H1 (cell line): ENCODE results near the gene ST3GAL3. TPM values are rescaled to one million over a fixed set of nuclear protein-coding genes. Genes with fewer than 3 reads are reported as not detected.

Source experiments
- CTCF ChIA-PET: fragments of 300-600 bp; sonication (Branson Sonifier 250); formaldehyde crosslinking; loops from one replicate; lab custom pipeline; 2021; ENCODE audit not compliant: partially characterized antibody; lab: Charles Lee
- POLR2A ChIA-PET: fragments of 300-600 bp; sonication (Branson Sonifier 250); formaldehyde crosslinking; loops from one replicate; lab custom pipeline; 2021; ENCODE audit warnings: inconsistent platforms; ENCODE audit not compliant: partially characterized antibody; lab: Charles Lee
- DNase-seq, 2 experiments: peaks; one replicate each; pipeline versions ENCODE4 v3.0.0 to v3.0.0-alpha.2; 2010 to 2022; ENCODE audit warnings: low spot score in 2 of 2, low read depth in 1 of 2, mixed read lengths in 1 of 2
- FAIRE-seq: peaks from 2 replicates; lab custom pipeline; 2011; peaks lifted over from hg19 to GRCh38; lab: Jason Lieb, UNC
- H2AFZ ChIP-seq: 2 replicates; pipeline ENCODE4 v1.8.1; 2012; ENCODE audit warnings: low read length, inconsistent platforms
- H2AK5ac ChIP-seq: 2 replicates; pipeline ENCODE4 v1.6.1; 2013; ENCODE audit warnings: low read depth, low read length
- H2BK120ac ChIP-seq: replicated peaks from 2 replicates; pipeline ENCODE3; 2013; ENCODE audit warnings: low read depth, low read length, inconsistent platforms
- H2BK12ac ChIP-seq: 2 replicates; pipeline ENCODE4 v1.6.1; 2013; ENCODE audit warnings: low read depth, low read length
- H2BK15ac ChIP-seq: 2 replicates; pipeline ENCODE4 v1.6.1; 2013; ENCODE audit warnings: low read length
- H2BK20ac ChIP-seq: 2 replicates; pipeline ENCODE4 v1.6.1; 2013; ENCODE audit warnings: low read length
- H2BK5ac ChIP-seq: 2 replicates; pipeline ENCODE4 v1.6.1; 2013; ENCODE audit warnings: low read depth, low read length
- H3K14ac ChIP-seq: 2 replicates; pipeline ENCODE4 v1.6.1; 2013; ENCODE audit warnings: inconsistent platforms; ENCODE audit not compliant: insufficient read length
- H3K18ac ChIP-seq: 2 replicates; pipeline ENCODE4 v1.6.1; 2013; ENCODE audit warnings: low read length; ENCODE audit errors: extremely low read depth
- H3K23ac ChIP-seq: 2 replicates; pipeline ENCODE4 v1.6.1; 2013; ENCODE audit warnings: inconsistent platforms; ENCODE audit not compliant: insufficient read length
- H3K23me2 ChIP-seq: 2 replicates; pipeline ENCODE4 v1.6.1; 2013; ENCODE audit warnings: low read depth, low read length
- H3K27ac ChIP-seq: 2 replicates; pipeline ENCODE4 v1.6.1; 2011; ENCODE audit warnings: low read depth, low read length, inconsistent platforms
- H3K27me3 ChIP-seq, 4 experiments: replicated peaks in 1 of 4; 1 replicate in 1 of 4; 2 replicates in 3 of 4; pipeline versions ENCODE4 v1.6.1 to v1.8.1; 2011 to 2013; ENCODE audit warnings: low read length in 3 of 4, mild to moderate bottlenecking in 3 of 4, inconsistent platforms in 2 of 4, mixed read lengths in 2 of 4, moderate library complexity in 1 of 4; ENCODE audit not compliant: control insufficient read depth in 3 of 4, insufficient read depth in 3 of 4; ENCODE audit errors: extremely low read depth in 1 of 4
- H3K36me3 ChIP-seq, 4 experiments: 2 replicates each; pipeline versions ENCODE4 v1.6.1 to v1.8.1; 2011 to 2013; ENCODE audit warnings: mild to moderate bottlenecking in 4 of 4, low read length in 3 of 4, moderate library complexity in 2 of 4, control low read depth in 1 of 4, inconsistent platforms in 1 of 4; ENCODE audit not compliant: insufficient read depth in 4 of 4, control insufficient read depth in 2 of 4
- H3K4ac ChIP-seq: replicated peaks from 2 replicates; pipeline ENCODE3; 2013; ENCODE audit warnings: low read length, low read depth, mixed read lengths, inconsistent platforms; ENCODE audit not compliant: insufficient read length
- H3K4me1 ChIP-seq, 4 experiments: replicated peaks in 1 of 4; 1 replicate in 1 of 4; 2 replicates in 3 of 4; pipeline versions ENCODE4 v1.6.1 to v1.8.1; 2011 to 2013; ENCODE audit warnings: low read length in 3 of 4, inconsistent platforms in 2 of 4, mixed read lengths in 1 of 4; ENCODE audit not compliant: insufficient read depth in 4 of 4, control insufficient read depth in 3 of 4
- H3K4me2 ChIP-seq, 2 experiments: 2 replicates each; pipeline versions ENCODE4 v1.6.1 to v1.8.1; 2011 to 2013; ENCODE audit warnings: low read depth in 2 of 2, low read length in 2 of 2, control low read depth in 1 of 2, inconsistent platforms in 1 of 2, mild to moderate bottlenecking in 1 of 2; ENCODE audit not compliant: insufficient read depth in 1 of 2
- H3K4me3 ChIP-seq, 4 experiments: fragments of 200-600, 300-600 bp in 1 of 4; sonication (generic), shearing (Covaris generic), sonication (Bioruptor Twin) in 1 of 4; 2 replicates each; pipeline versions ENCODE4 v1.5.1 to v1.8.1; 2011 to 2016; ENCODE audit warnings: low read length in 4 of 4, low read depth in 3 of 4, control low read depth in 2 of 4, inconsistent platforms in 2 of 4, mild to moderate bottlenecking in 2 of 4, mixed read lengths in 1 of 4, moderate library complexity in 1 of 4; ENCODE audit not compliant: insufficient read depth in 2 of 4; ENCODE audit errors: extremely low read depth in 1 of 4
- H3K56ac ChIP-seq: replicated peaks from 2 replicates; pipeline ENCODE3; 2013; ENCODE audit warnings: low read depth, mild to moderate bottlenecking, mixed read lengths, low read length, inconsistent platforms; ENCODE audit not compliant: insufficient read length
- H3K79me1 ChIP-seq: 2 replicates; pipeline ENCODE4 v1.6.1; 2013; ENCODE audit warnings: low read depth, low read length, control low read depth
- H3K79me2 ChIP-seq, 2 experiments: 2 replicates each; pipeline versions ENCODE4 v1.6.1 to v1.8.1; 2012 to 2013; ENCODE audit warnings: low read length in 2 of 2, mild to moderate bottlenecking in 2 of 2, inconsistent platforms in 1 of 2; ENCODE audit not compliant: insufficient read depth in 2 of 2, control insufficient read depth in 1 of 2
- H3K9ac ChIP-seq, 4 experiments: replicated peaks in 1 of 4; 1 replicate in 1 of 4; 2 replicates in 3 of 4; pipeline versions ENCODE4 v1.6.1 to v1.8.1; 2011 to 2013; ENCODE audit warnings: low read depth in 3 of 4, low read length in 3 of 4, control low read depth in 2 of 4, mild to moderate bottlenecking in 2 of 4, moderate library complexity in 2 of 4, inconsistent platforms in 1 of 4; ENCODE audit errors: extremely low read depth in 1 of 4
- H3K9me3 ChIP-seq, 2 experiments: 2 replicates each; pipeline versions ENCODE4 v1.6.1 to v1.8.1; 2012 to 2013; ENCODE audit warnings: mild to moderate bottlenecking in 2 of 2, moderate library complexity in 2 of 2, control low read depth in 1 of 2, inconsistent platforms in 1 of 2, low read depth in 1 of 2, low read length in 1 of 2, mixed read lengths in 1 of 2; ENCODE audit not compliant: insufficient read depth in 2 of 2
- H4K20me1 ChIP-seq, 2 experiments: replicated peaks in 1 of 2; 2 replicates each; pipeline versions ENCODE3 to v1.8.1; 2011 to 2013; ENCODE audit warnings: inconsistent platforms in 2 of 2, low read length in 2 of 2, mild to moderate bottlenecking in 1 of 2; ENCODE audit not compliant: insufficient read depth in 2 of 2, control insufficient read depth in 1 of 2
- H4K5ac ChIP-seq: 2 replicates; pipeline ENCODE4 v1.6.1; 2013; ENCODE audit warnings: low read length, low read depth, mixed read lengths, inconsistent platforms; ENCODE audit not compliant: insufficient read length
- H4K8ac ChIP-seq: 2 replicates; pipeline ENCODE4 v1.8.0; 2013; ENCODE audit warnings: mild to moderate bottlenecking, moderate library complexity, low read length, inconsistent platforms; ENCODE audit not compliant: insufficient read depth; ENCODE audit errors: extremely low read depth
- H4K91ac ChIP-seq: replicated peaks from 2 replicates; pipeline ENCODE3; 2013; ENCODE audit warnings: low read length, mixed read lengths, inconsistent platforms; ENCODE audit not compliant: insufficient read length
- CHD1 ChIP-seq: IDR thresholded peaks from 2 replicates; pipeline ENCODE4 v1.6.1; 2012; ENCODE audit warnings: low read depth, low read length, improper control_type of control experiment
- KDM4A ChIP-seq: IDR thresholded peaks from one replicate; pipeline ENCODE4 v1.7.1; 2012; ENCODE audit warnings: low read depth, mild to moderate bottlenecking, moderate library complexity, low read length, inconsistent platforms; ENCODE audit not compliant: severe bottlenecking
- WGBS, 2 experiments: shearing (Covaris generic) in 1 of 2; methylation state at CpG; one replicate each; pipeline versions ENCODE4 v1.1.6 to v1.1.7; 2013 to 2015; ENCODE audit warnings: low lambda C conversion rate in 2 of 2, mixed read lengths in 2 of 2, inconsistent platforms in 1 of 2, low coverage in 1 of 2, missing lambda C conversion rate in 1 of 2; ENCODE audit not compliant: insufficient replicate concordance in 2 of 2, insufficient coverage in 1 of 2, insufficient read length in 1 of 2; ENCODE audit errors: extremely low coverage in 1 of 2, missing lambda C conversion rate in 1 of 2; 5-methylcytosine and 5-hydroxymethylcytosine counted together
- polyA plus RNA-seq, 7 experiments: library from polyadenylated mRNA; depleted of rRNA in 3 of 7; stranded (reverse) in 5 of 7; unstranded in 2 of 7; fragments of >200 nt in 5 of 7; fragments of 200-250 nt in 2 of 7; gene quantifications; 1 replicate in 5 of 7; 2 replicates in 1 of 7; 4 replicates in 1 of 7; pipeline versions ENCODE4 v1.2.1 to v1.2.3, GENCODE V29; 2011 to 2013; ENCODE audit warnings: missing spikeins in 2 of 7, mixed read lengths in 2 of 7
- total RNA-seq: library from RNA; stranded (reverse); fragmentation: NEBNext Ultra II Directional; extraction: Animal tissue kit (Norgen Biotek cat#: 25700); gene quantifications from 2 replicates; pipeline ENCODE4 v1.2.1, GENCODE V29; 2021

The ST3GAL3 gene
- total and polyA plus RNA-seq, 2 of the 8 experiments (the other 6 are each of a cell fraction or from before 2014, with no cell fraction given), result 6.8 to 7.0 TPM

GRCh38 chr1:43769350-43769908 lies 62.1 kb downstream of the ST3GAL3 start:
- Histone ChIP-seq H3K18ac (no peak overlapping the region), H3K4ac (no peak overlapping the region), H2BK5ac (no peak overlapping the region), H4K8ac (no peak overlapping the region), H2AFZ (no peak overlapping the region), H3K9ac (peak overlapping the region in 1 of 4 experiments; percentile 43; a peak in 1 of 7 replicates), H4K5ac (no peak overlapping the region), H3K14ac (no peak overlapping the region), H3K36me3 (no peaks in the 10 kb centered on the region), H4K91ac (no peak overlapping the region), H3K9me3 (no peaks in the 10 kb centered on the region), H2BK12ac (no peak overlapping the region), H3K4me3 (no peak overlapping the region), H3K27me3 (no peaks in the 10 kb centered on the region), H4K20me1 (no peaks in the 10 kb centered on the region), H3K4me1 (peaks cover 7 to 29% (median 20%) of the 10 kb centered on the region in 4 experiments), H3K79me2 (no peaks in the 10 kb centered on the region), H2BK120ac (no peak overlapping the region), H3K56ac (no peak overlapping the region), H3K79me1 (no peaks in the 10 kb centered on the region), H3K23ac (no peak overlapping the region), H3K27ac (no peak overlapping the region), H2AK5ac (no peak overlapping the region), H2BK15ac (no peak overlapping the region), H3K23me2 (no peaks in the 10 kb centered on the region), H2BK20ac (no peak overlapping the region), H3K4me2 (no peak overlapping the region)
- 81% methylated on average over 4 of the region's 4 CpGs; no CpG with 5 or more reads in 1 of the 2 experiments for WGBS, 2 experiments
- no peak for FAIRE-seq
- CTCF ChIA-PET, result interaction anchor here (1.2 to 13.4 kb wide), 4 partner anchors 94 to 177 kb away, joined by 3 to 618 read pairs (median 58); partner anchors contain the start of genes ARTN and IPO13
- POLR2A ChIA-PET, result interaction anchor here (2.2 kb wide), 1 partner anchor 165 kb away, joined by 9 read pairs; no protein-coding TSS in a partner anchor
- no peak for TF ChIP-seq KDM4A
- TF ChIP-seq CHD1, result no peak
- no peak for DNase-seq
